IMR-90 (cell line): Measurements from ENCODE around the gene HTR2B. TPM values are rescaled to one million over a fixed set of nuclear protein-coding genes. Genes with fewer than 3 reads are reported as not detected.

ENCODE experiments used
- ATAC-seq: fragments of 200-7000 bp; cut with Tn5 transposase; 2 replicates; pipeline ENCODE4 v1.9.1; 2020; ENCODE audit warnings: low read depth, mild to moderate bottlenecking, moderate library complexity
- BruUV-seq: library from RNA; stranded (reverse); fragments of 400-500 nt; replicated peaks from 2 replicates; lab custom pipeline; 2021; lab: Mats Ljungman, UMichigan
- CTCF ChIA-PET: fragments of 300-600 bp; formaldehyde crosslinking; extraction: SDS; loops from one replicate; lab custom pipeline; 2021; ENCODE audit warnings: antibody characterized with exemption; lab: Yijun Ruan, JAX
- POLR2A ChIA-PET: fragments of 300-600 bp; sonication (Branson Sonifier 250); formaldehyde crosslinking; loops from one replicate; lab custom pipeline; 2022; ENCODE audit warnings: antibody characterized with exemption; ENCODE audit not compliant: unreplicated experiment; lab: Charles Lee
- DNase-seq: peaks from one replicate; pipeline ENCODE4 v3.0.0; 2013
- H2AFZ ChIP-seq: replicated peaks from 2 replicates; pipeline ENCODE3; 2013; ENCODE audit warnings: low read length, mild to moderate bottlenecking; ENCODE audit not compliant: poor library complexity
- H2AK5ac ChIP-seq: 2 replicates; pipeline ENCODE4 v1.6.1; 2013; ENCODE audit warnings: low read depth, low read length, inconsistent platforms
- H2AK9ac ChIP-seq: replicated peaks from 2 replicates; pipeline ENCODE3; 2013; ENCODE audit warnings: mild to moderate bottlenecking, low read depth, low read length, moderate library complexity; ENCODE audit not compliant: poor library complexity
- H2BK120ac ChIP-seq: 2 replicates; pipeline ENCODE4 v1.6.1; 2013; ENCODE audit warnings: low read depth, low read length, inconsistent platforms
- H2BK15ac ChIP-seq: 3 replicates; pipeline ENCODE4 v1.6.1; 2013; ENCODE audit warnings: low read depth, low read length, inconsistent platforms
- H2BK20ac ChIP-seq: 2 replicates; pipeline ENCODE4 v1.6.1; 2013; ENCODE audit warnings: low read depth, mild to moderate bottlenecking, inconsistent platforms, low read length, moderate library complexity
- H2BK5ac ChIP-seq: 2 replicates; pipeline ENCODE4 v1.6.1; 2013; ENCODE audit warnings: mild to moderate bottlenecking, low read depth, low read length, inconsistent platforms; ENCODE audit not compliant: poor library complexity, severe bottlenecking
- H3K14ac ChIP-seq: replicated peaks from 2 replicates; pipeline ENCODE4 v1.6.1; 2013; ENCODE audit warnings: low read depth, low read length, inconsistent platforms
- H3K18ac ChIP-seq: 2 replicates; pipeline ENCODE4 v1.6.1; 2013; ENCODE audit warnings: low read depth, low read length, control low read depth
- H3K23ac ChIP-seq: 2 replicates; pipeline ENCODE4 v1.6.1; 2013; ENCODE audit warnings: low read depth, low read length, inconsistent platforms
- H3K27ac ChIP-seq: 2 replicates; pipeline ENCODE4 v1.5.1; 2013; ENCODE audit warnings: mild to moderate bottlenecking, control low read depth, low read length; ENCODE audit not compliant: insufficient read depth
- H3K27me3 ChIP-seq: 2 replicates; pipeline ENCODE4 v1.6.1; 2013; ENCODE audit warnings: low read length; ENCODE audit not compliant: control insufficient read depth, insufficient read depth
- H3K36me3 ChIP-seq: 2 replicates; pipeline ENCODE4 v1.6.1; 2013; ENCODE audit warnings: low read length, mixed read lengths; ENCODE audit not compliant: control insufficient read depth, insufficient read depth
- H3K4ac ChIP-seq: 2 replicates; pipeline ENCODE4 v1.6.1; 2013; ENCODE audit warnings: low read depth, low read length, inconsistent platforms
- H3K4me1 ChIP-seq: 2 replicates; pipeline ENCODE4 v1.6.1; 2013; ENCODE audit warnings: low read length, mixed read lengths; ENCODE audit not compliant: control insufficient read depth, insufficient read depth
- H3K4me2 ChIP-seq: 2 replicates; pipeline ENCODE4 v1.6.1; 2013; ENCODE audit warnings: low read depth, mild to moderate bottlenecking, control low read depth, low read length, moderate library complexity
- H3K4me3 ChIP-seq: 2 replicates; pipeline ENCODE4 v1.5.1; 2013; ENCODE audit warnings: low read depth, mild to moderate bottlenecking, control low read depth, low read length, moderate library complexity; ENCODE audit not compliant: insufficient read depth
- H3K56ac ChIP-seq: 2 replicates; pipeline ENCODE4 v1.6.1; 2013; ENCODE audit warnings: low read length, inconsistent platforms; ENCODE audit not compliant: insufficient read depth; ENCODE audit errors: extremely low read depth
- H3K79me1 ChIP-seq, 2 experiments: 2 replicates each; pipeline ENCODE4 v1.6.1; 2013; ENCODE audit warnings: low read length in 2 of 2, inconsistent platforms in 1 of 2, low read depth in 1 of 2
- H3K9ac ChIP-seq: 2 replicates; pipeline ENCODE4 v1.6.1; 2013; ENCODE audit warnings: low read depth, low read length, control low read depth
- H3K9me1 ChIP-seq: 2 replicates; pipeline ENCODE4 v1.6.1; 2013; ENCODE audit warnings: low read length, inconsistent platforms; ENCODE audit not compliant: insufficient read depth
- H3K9me3 ChIP-seq: 2 replicates; pipeline ENCODE4 v1.6.1; 2013; ENCODE audit warnings: low read length; ENCODE audit not compliant: control insufficient read depth, insufficient read depth
- H4K20me1 ChIP-seq: 2 replicates; pipeline ENCODE4 v1.6.1; 2013; ENCODE audit warnings: low read length, inconsistent platforms; ENCODE audit not compliant: insufficient read depth
- H4K5ac ChIP-seq: 2 replicates; pipeline ENCODE4 v1.6.1; 2013; ENCODE audit warnings: mild to moderate bottlenecking, low read depth, low read length, control low read depth
- H4K8ac ChIP-seq, 2 experiments: 2 replicates each; pipeline ENCODE4 v1.6.1; 2013; ENCODE audit warnings: low read depth in 2 of 2, low read length in 2 of 2, control low read depth in 1 of 2, inconsistent platforms in 1 of 2
- H4K91ac ChIP-seq: 2 replicates; pipeline ENCODE4 v1.6.1; 2013; ENCODE audit warnings: low read depth, low read length, inconsistent platforms; ENCODE audit not compliant: insufficient read depth
- MAFK ChIP-seq: IDR thresholded peaks from 2 replicates; pipeline ENCODE4 v1.6.1; 2012; ENCODE audit warnings: low read depth, low read length, improper control_type of control experiment
- RAD21 ChIP-seq: IDR thresholded peaks from 2 replicates; pipeline ENCODE4 v1.6.1; 2012; ENCODE audit warnings: low read length, improper control_type of control experiment
- WGBS, 2 experiments: methylation state at CpG; one replicate each; pipeline versions ENCODE4 v1.1.5 to v1.1.7; 2013; ENCODE audit warnings: missing lambda C conversion rate in 2 of 2; ENCODE audit not compliant: insufficient read length in 1 of 2; ENCODE audit errors: extremely low coverage in 2 of 2; 5-methylcytosine and 5-hydroxymethylcytosine counted together
- dilution Hi-C: fragments of 300-500 bp; cut with HindIII; formaldehyde crosslinking; loops from one replicate; pipeline ENCODE4 v1.14.3; 2018; ENCODE audit warnings: low sequenced_read_pairs; ENCODE audit not compliant: unreplicated experiment
- in situ Hi-C: fragments of 300-500 bp; cut with MboI; formaldehyde crosslinking; loops from 3 replicates; pipeline ENCODE4 v1.14.3; 2019; ENCODE audit warnings: low sequenced_read_pairs, inconsistent platforms, mixed read lengths
- intact Hi-C: fragments of 100-400 bp; cut with micrococcal nuclease; formaldehyde crosslinking; loops from 2 replicates; pipeline ENCODE4 v1.10.0; 2022
- polyA plus RNA-seq, 3 experiments: library from polyadenylated mRNA; depleted of rRNA; stranded (reverse); fragments of >200 nt; gene quantifications; 2 replicates each; pipeline ENCODE4 v1.2.3, GENCODE V29; 2012; ENCODE audit warnings: low replicate concordance in 1 of 3
- total RNA-seq: library from RNA; depleted of rRNA; stranded (reverse); fragments of >200 nt; gene quantifications from 2 replicates; pipeline ENCODE4 v1.2.3, GENCODE V29; 2012

Gene HTR2B
- total and polyA plus RNA-seq, 2 of the 4 experiments (the other 2 are of a cell fraction): 0.26 to 0.72 TPM

DNA sequence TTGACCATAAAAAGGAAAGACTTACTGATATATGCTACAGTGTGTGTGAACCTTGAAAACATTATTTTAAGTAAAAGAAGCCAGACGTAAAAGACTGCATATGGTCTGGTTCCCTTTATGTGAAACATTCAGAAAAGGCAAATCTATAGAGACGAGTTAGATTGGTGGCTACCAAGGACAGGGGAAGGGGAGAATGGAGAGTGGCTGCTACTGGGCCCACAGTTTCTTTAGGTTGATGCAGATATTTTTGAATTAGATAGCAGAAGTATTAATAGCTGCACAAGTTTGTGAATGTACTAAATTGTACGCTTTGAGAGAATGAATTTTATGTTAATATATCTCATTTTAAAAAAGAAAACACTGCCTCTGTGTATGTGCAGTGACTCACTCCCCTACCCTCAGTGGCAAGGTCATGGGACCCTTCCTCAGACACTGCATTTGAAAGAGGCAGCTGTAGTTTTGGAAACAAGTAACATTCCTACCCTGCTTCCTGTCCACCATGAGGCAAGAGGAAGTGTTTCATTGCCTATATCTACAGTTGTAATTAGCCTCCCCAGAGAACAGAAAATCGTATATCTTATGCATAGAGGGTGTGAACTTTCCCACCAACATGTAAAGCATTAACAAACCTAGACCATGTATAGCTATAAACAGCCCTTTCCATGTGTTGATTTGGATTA, 43.8 kb upstream of the HTR2B start:
- Histone ChIP-seq H3K9ac (no peak overlapping the region), H3K4me1 (peaks cover 6% of the 10 kb centered on the region), H3K27me3 (no peaks in the 10 kb centered on the region), H3K4ac (peak overlapping the region; percentile 58; the same call in 1 of the 2 replicates), H3K18ac (peak overlapping the region; percentile 85; the same call in 1 of the 2 replicates), H2AFZ (no peak overlapping the region), H3K23ac (no peak overlapping the region; the same call in 1 of the 2 replicates), H2BK120ac (peak overlapping the region; percentile 79; the same call in 1 of the 2 replicates), H2AK5ac (0 out of 2 replicates have a peak overlapping the region, but pooled peaks have one; percentile 42), H4K8ac (peak overlapping the region in 1 of 2 experiments; percentile 69; a peak in 2 of 4 replicates), H3K9me1 (peaks cover 4% of the 10 kb centered on the region), H4K20me1 (no peaks in the 10 kb centered on the region), H3K56ac (no peak overlapping the region), H3K14ac (peak overlapping the region; percentile 31; the same call in 1 of the 2 replicates), H4K5ac (peak overlapping the region; percentile 84; the same call in 1 of the 2 replicates), H3K36me3 (peaks cover 15% of the 10 kb centered on the region), H2BK15ac (peak overlapping the region; percentile 59; the same call in 1 of the 3 replicates), H3K27ac (peak overlapping the region; percentile 72; the same call in 1 of the 2 replicates), H3K9me3 (no peaks in the 10 kb centered on the region), H2BK20ac (peak overlapping the region; percentile 84), H4K91ac (0 out of 2 replicates have a peak overlapping the region, but pooled peaks have one; percentile 14), H3K79me1 (peaks cover 9 to 40% of the 10 kb centered on the region in 2 experiments; a peak in 3 of 4 replicates), H3K4me2 (no peak overlapping the region), H2AK9ac (no peak overlapping the region), H3K4me3 (no peak overlapping the region), H2BK5ac (peak overlapping the region; percentile 38)
- BruUV-seq: no TSS peak
- in situ Hi-C loops (no loop called here), dilution Hi-C loops (no loop called here), intact Hi-C loops (loop anchor here (1.0 to 2.0 kb wide), 2 partner anchors 10 to 38 kb away; no protein-coding TSS in a partner anchor)
- TF ChIP-seq MAFK (no peak), RAD21 (no peak)
- WGBS, 2 experiments: 94% methylated on average over 2 of the region's 4 CpGs; no CpG with 5 or more reads in 1 of the 2 experiments
- no peak for ATAC-seq
- no peak for DNase-seq
- ChIA-PET POLR2A (no interaction called here), CTCF (no interaction called here)
